ENCODE data around the gene ASAP2.

ASAP2 gene

GRCh38 chr2:9410108-9410507 is 203.5 kb downstream of the ASAP2 start:
- DNase-seq: no peak

- no peak for DNase-seq
Observed at GRCh38 chr2:9412781-9413180, 206.2 kb downstream of the ASAP2 start.

DNA sequence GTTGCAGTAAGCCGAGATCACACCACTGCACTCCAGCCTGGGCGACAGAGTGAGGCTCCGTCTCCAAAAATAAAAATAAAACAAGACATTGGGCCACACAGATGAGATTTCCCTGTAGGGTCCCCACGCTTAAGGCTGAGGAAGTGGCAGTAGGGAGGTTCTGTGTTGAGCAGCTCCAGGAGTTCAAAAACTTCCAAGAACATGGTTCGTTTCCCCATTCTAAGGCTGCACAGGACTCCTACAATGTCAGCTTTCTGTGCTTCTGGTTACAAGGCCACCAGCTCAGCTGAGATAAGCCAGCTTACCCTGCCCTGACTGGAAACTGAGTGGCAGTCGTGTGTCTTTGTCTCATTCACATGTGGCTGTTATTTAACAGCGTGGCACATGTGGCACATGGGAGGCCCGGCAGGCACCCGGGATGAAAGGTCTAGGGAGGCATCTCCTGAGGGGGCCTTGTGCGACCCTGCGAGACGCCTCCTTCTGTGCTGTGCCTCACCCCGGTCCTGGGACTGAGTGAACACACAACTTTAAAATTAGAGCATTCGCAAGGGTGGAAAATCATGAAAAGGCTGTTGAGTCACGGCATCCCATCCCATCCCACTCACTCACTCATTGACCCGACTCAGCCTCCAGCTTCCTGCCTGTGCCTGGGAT is 209.0 kb downstream of the ASAP2 start:
- no peak for DNase-seq

DNA sequence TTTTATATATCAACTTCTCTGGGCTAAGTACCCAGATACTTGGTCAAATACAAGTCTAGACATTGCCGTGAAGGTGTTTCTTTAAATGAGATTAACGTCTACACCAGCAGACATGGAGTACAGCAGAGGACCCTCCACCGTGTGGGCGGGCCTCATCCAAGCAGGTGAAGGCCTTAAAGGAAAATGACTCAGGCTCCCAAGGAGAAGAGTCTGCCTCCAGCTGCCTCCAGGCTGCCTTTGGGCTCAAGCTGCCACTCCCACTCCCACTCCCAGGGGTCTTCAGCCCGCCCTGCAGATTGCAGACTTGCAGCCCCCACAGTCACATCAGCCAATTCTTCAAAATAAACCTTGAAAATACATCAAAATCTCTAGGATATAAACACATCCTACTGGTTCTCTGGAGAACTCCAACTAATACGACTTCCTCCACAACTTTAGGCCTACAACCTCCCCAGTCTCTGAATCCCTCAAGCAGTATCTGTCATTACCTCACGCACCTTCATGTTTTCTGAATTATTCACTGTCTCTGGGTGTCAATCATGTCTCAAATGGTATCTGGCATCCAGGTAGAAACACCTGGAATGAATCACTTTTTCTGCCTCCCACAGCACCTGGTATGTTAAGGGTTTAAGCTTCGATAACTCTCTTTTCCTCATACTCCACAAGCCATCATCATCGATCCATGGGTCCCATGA is 209.8 kb downstream of the ASAP2 start:
- no peak for DNase-seq

DNA sequence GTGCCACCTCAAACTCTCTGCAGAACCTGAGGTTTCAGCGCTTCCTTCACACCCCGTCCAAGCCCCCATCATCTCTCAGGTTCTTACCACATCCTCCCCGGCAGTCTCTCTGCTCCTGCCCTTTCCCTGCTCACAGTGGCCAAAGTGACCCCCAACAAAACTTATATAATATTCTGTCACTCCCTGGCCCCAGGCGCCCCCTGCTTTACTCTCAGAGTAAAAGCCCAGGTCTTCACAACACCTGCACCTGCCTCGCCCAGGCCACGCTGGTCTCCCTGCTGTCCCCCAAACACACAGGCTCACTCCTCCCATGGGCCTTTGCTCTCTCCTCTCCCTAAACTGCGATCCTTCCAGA is 210.3 kb downstream of the ASAP2 start:
- no peak for DNase-seq

DNA sequence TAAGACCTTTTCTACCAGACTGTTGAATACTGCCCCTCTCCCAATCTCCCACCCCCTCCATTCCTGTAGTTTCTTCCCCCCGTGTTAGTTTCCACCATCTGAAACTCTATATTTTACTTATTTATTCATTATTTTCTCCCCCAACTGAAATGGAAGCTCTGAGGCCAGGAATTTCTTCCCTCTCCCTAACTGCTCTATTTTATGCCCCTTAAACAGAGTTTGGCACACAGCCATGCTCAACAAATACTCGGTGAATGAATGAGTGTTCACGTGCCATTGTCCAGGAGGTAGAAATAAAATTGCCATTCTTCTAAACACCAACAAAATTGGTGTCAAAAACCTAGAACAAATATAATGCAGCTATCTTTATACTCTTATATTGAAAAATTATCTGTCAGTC is 211.1 kb downstream of the ASAP2 start:
- DNase-seq: no peak

DNA sequence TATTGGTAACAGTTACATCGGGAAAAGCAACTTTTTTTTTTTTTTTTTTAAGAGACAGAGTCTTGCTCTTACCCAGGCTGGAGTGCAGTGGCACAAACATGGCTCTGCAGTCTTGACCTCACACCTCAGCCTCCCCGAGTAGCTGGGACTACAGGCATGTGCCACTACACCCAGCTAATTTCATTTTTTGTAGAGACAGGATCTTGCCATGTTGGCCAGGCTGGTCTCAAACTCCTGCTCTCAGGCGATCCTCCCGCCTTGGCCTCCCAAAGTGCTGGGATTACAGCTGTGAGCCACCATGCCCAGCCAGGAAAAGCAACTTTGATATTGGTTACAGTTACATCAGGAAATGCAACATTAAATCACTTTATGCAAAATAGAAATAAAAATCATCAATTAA is 212.1 kb downstream of the ASAP2 start:
- no peak for DNase-seq

- DNase-seq: no peak
Observed at GRCh38 chr2:9419541-9419940, 212.9 kb downstream of the ASAP2 start.

GRCh38 chr2:9420495-9420894 is 213.9 kb downstream of the ASAP2 start:
- no peak for DNase-seq

DNA sequence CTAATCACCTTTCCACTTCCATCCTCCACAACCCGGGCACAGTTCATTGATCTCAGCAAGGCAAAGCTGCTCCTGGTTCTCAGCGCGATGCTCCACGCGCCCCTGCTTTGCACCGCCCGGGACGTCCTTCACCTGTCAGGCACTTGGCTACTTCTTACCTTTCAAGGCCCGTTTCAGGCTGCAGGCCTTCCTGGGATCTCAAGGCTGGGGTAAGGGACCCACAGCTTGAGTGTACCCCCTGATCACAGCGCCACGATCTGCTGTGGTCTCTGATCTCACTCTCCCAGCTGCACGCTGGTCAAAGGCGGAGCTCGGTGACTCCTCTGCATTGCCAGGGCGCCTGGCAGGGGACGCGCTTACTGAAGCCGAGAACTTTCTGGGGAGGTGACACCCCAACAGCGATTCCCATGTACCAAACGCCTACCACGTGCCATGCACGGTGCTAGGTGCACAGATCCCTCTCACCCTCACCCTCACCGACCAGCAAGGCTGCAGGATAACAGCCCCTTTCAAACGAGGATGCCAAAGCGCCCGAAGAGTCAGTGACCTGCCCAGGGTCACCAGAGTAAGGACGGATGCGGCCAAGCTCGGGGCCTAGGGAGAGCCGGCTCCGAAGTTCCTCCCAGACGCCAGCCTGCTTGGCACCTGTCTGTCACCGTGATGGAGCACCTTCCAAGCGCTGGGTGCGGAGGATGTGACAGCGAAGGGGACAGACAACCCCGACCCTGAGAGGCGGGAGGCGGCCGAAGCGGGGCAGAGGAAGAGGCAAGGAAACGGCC is 215.9 kb downstream of the ASAP2 start:
- no peak for DNase-seq

GRCh38 chr2:9423100-9423921 is 216.7 kb downstream of the ASAP2 start, which contains the start of the genes CPSF3 and ITGB1BP1:
TSS of gene CPSF3 (plus strand) at chr2:9423654. CDS start at chr2:9423774, 120 bp downstream.
TSS of gene ITGB1BP1 (minus strand) at chr2:9423528. CDS start at chr2:9418697, 4,831 bp downstream.
- peak; percentile 67 for DNase-seq

GRCh38 chr2:9423922-9424272 is 217.3 kb downstream of the ASAP2 start:
- no peak for DNase-seq

DNA sequence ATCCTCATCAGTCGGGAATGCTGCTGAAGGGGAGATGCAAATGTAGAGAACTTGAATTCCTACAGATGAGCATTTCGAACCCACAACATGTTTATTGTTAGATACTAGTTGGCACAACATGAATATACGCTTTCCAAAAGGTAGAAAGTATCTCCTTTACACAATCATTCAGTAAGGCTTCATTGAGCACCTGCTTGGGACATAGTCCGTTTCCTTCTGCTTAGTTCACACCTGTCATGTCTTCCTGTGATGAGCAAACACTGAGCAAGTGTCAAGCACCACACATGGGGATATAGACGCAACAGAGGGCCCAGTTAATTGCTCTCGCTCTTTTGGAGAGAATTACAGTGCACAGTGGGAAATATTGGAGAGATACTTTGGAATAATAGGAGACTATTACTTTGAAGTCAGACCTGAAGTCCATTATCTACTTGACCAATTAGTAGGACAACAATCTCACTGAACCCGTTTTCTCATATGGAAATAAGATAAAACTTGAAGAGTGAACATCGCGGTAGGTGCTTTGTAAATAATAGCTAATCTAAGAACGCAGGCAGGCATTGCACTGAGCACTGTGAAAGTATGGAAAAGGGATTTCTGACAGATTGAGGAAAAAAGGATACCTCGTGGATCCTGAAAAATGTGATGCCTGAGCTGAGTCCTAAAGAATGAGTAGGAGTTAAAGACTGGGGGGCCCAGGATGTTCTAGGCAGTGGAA is 218.0 kb downstream of the ASAP2 start:
- no peak for DNase-seq

- DNase-seq: no peak
Observed at GRCh38 chr2:9428965-9429577, 222.5 kb downstream of the ASAP2 start.

DNA sequence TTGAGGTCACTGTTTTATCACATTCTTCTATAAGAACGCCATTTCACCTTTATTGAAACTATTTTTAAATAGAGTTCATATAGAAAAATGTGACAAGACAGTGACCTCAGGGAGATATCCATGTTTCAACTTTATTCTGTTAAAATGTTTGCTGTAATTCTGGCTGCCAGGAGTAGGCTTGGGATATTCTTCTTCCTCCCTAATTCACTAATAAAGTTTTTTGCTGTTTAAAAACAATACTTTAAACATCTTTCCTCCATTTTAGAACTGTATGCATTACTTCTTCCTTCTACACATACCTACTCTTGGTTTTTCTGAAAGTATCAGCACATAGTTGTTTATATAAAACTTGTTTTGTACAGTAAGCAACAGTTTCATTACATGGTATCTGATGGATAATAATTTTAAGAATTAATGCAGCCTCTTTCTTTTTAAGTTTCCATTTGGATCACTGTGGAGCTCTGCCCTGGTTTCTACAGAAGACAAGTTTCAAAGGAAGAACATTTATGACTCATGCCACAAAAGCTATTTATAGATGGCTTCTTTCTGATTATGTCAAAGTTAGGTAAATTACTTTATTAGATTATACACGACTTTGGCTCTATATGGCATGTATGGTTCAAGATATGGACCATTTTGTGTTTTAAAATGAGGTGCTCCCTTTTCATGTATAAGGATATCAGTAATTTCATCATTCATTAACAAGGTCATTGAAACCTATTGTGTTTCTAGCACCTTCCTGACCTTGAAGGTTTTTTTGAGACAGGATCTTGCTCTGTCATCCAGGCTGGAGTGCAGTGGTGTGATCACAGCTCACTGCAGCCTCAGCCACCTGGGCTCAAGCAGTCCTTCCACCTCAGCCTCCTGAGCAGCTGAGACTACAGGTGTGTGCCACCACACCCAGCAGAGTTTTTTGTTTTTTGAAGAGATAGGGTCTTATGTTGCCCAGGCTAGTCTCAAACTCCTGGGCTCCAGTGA is 224.0 kb downstream of the ASAP2 start:
- no peak for DNase-seq

GRCh38 chr2:9434489-9434888 is 227.9 kb downstream of the ASAP2 start:
- no peak for DNase-seq

DNA sequence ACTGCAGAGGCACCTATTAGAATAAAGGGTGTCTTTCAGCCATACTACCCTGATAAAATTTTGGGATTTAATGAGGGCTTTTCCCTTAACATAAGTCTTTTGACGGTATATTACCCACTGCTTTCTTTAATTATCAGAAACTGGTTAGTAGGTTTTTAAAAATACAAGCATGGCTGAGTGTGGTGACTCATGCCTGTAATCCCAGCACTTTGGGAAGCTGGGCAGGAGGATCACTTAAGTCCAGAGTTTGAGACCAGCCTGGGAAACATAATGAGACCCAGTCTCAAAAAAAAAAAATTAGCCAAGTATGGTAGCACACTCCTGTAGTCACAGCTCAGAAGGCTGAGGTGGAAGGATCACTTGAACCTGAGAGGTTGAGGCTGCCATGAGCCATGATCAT is 232.9 kb downstream of the ASAP2 start:
- no peak for DNase-seq

DNA sequence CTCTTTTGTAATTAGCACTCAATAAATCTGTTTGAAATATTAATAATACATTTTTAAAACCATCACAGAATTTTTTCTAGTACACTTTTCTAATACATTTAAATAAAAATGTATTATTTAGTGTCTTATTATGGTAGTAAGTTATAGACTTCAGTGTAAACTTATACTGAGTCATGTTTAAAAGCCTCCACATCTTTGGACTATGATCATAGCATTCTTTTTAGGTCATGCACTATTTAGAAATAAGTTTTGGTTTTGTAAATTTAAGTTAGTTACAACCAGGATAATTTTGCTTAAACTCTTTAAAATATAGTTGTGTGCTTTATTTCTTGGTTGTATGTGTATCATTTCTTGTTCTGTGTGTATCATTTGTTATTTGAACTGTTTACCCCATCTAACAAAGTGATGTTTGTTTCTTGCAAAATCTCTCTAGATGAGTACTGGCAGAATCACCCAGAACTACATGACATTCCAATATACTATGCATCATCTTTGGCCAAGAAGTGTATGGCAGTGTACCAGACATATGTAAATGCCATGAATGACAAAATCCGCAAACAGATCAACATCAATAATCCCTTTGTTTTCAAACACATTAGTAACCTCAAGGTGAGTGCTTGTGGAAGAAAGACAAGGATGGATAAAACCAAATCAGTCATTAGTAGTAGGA is 233.6 kb downstream of the ASAP2 start:
- no peak for DNase-seq

DNA sequence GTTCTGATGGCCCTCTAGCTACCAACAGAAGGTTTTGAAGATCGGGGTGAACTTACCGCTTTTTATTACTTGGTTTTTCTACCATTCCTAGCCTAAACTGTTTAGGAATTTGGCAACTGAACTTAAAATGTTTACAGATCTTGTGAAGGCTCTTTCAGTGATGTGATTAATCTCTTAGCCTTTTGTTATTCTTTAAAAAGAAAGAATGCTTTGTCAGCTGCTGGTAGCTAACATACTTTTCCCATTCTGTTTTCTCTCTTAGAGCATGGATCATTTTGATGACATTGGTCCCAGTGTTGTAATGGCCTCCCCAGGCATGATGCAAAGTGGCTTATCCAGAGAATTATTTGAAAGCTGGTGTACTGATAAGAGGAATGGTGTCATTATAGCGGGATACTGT is 234.9 kb downstream of the ASAP2 start:
- no peak for DNase-seq

- DNase-seq: no peak
Observed at GRCh38 chr2:9443526-9443925, 236.9 kb downstream of the ASAP2 start.

All from NCI-H1436 treated with DMSO at 0.1 percent for 48 hours (cell line).